ENCODE results near the gene CMIP.

- TF ChIP-seq CTCF (IDR thresholded peaks at IDR 0.05) (no peak), YY1 (IDR thresholded peaks at IDR 0.05; ENCODE audit: low read depth) (no peak), ELF1 (IDR thresholded peaks at IDR 0.05) (no peak), GATA2 (CRISPR knock-in tag; IDR thresholded peaks at IDR 0.05) (no peak), RXRA (IDR thresholded peaks at IDR 0.05; ENCODE audit: borderline replicate concordance, low read depth) (no peak), NFIC (IDR thresholded peaks at IDR 0.05; ENCODE audit: borderline replicate concordance) (no peak), TEAD4 (IDR thresholded peaks at IDR 0.05; ENCODE audit: borderline replicate concordance, insufficient read depth) (no peak), POLR2AphosphoS5 (IDR thresholded peaks at IDR 0.05; ENCODE audit: low read depth, low read length) (no peak), REST (IDR thresholded peaks at IDR 0.05; ENCODE audit: low read depth, low read length) (no peak), ZBTB33 (IDR thresholded peaks at IDR 0.05; ENCODE audit: borderline replicate concordance, low read depth) (no peak)
These were observed 283.8 kb downstream of the CMIP start for GRCh38 chr16:81728435-81728834.

Measured in SK-N-SH (cell line).